RCC 7860 (cell line): ENCODE measurements around the gene POGLUT2.
"Not testable (repeated sequence)": the region's sequence is repeated elsewhere in the genome, so short reads cannot be mapped to it uniquely, and the experiment has no call there.

Experiments used
- DNase-seq: peaks from one replicate; pipeline ENCODE4 v3.0.0-alpha.2; 2015; ENCODE audit warnings: low spot score
- FAIRE-seq: peaks from 2 replicates; lab custom pipeline; 2012; peaks lifted over from hg19 to GRCh38; lab: Jason Lieb, UNC

The POGLUT2 gene

GRCh38 chr13:102812611-102813287 lies 14.0 kb upstream of the POGLUT2 start:
- no peak for FAIRE-seq

GRCh38 chr13:102807699-102808098 lies 8.9 kb upstream of the POGLUT2 start:
- FAIRE-seq = no peak

More at GRCh38 chr13:102812611-102813287, 14.0 kb upstream of the POGLUT2 start:
- no peak for DNase-seq

GRCh38 chr13:102805680-102806079 lies 6.9 kb upstream of the POGLUT2 start:
- no peak for DNase-seq
- no peak for FAIRE-seq

More at GRCh38 chr13:102807699-102808098, 8.9 kb upstream of the POGLUT2 start:
- no peak for DNase-seq

GRCh38 chr13:102800145-102801041 lies 1.6 kb upstream of the POGLUT2 start:
- FAIRE-seq = no peak
- peak; percentile 45 for DNase-seq

GRCh38 chr13:102799426-102800144 lies 809 bp upstream of the POGLUT2 start:
- DNase-seq (no peak), FAIRE-seq (no peak)

- DNase-seq = no peak
- FAIRE-seq = no peak
Observed at GRCh38 chr13:102793611-102794355, 5.0 kb downstream of the POGLUT2 start.

GRCh38 chr13:102792396-102792795 lies 6.4 kb downstream of the POGLUT2 start:
- FAIRE-seq (no peak), DNase-seq (no peak)

- DNase-seq = no peak
- FAIRE-seq = no peak
Observed at GRCh38 chr13:102788683-102789082, 10.1 kb downstream of the POGLUT2 start.

- no peak for FAIRE-seq
Observed at GRCh38 chr13:102784483-102784882, 14.3 kb downstream of the POGLUT2 start.

GRCh38 chr13:102781591-102781990 lies 17.2 kb downstream of the POGLUT2 start:
- no peak for DNase-seq
- no peak for FAIRE-seq

More at GRCh38 chr13:102784483-102784882, 14.3 kb downstream of the POGLUT2 start:
- DNase-seq = no peak

GRCh38 chr13:102780656-102781055 lies 18.1 kb downstream of the POGLUT2 start:
- not testable (repeated sequence) for DNase-seq, FAIRE-seq

- no peak for DNase-seq
- FAIRE-seq = no peak
Observed at GRCh38 chr13:102779436-102780159, 19.2 kb downstream of the POGLUT2 start.

GRCh38 chr13:102777736-102778135 lies 21.0 kb downstream of the POGLUT2 start:
- DNase-seq = no peak
- no peak for FAIRE-seq

- FAIRE-seq (no peak), DNase-seq (no peak)
Observed at GRCh38 chr13:102776271-102776670, 22.5 kb downstream of the POGLUT2 start.

GRCh38 chr13:102774591-102775520 lies 23.9 kb downstream of the POGLUT2 start:
- DNase-seq (no peak), FAIRE-seq (no peak)

- FAIRE-seq = no peak
Observed at GRCh38 chr13:102774214-102774568, 24.6 kb downstream of the POGLUT2 start.

GRCh38 chr13:102773441-102774213 lies 25.1 kb downstream of the POGLUT2 start, which contains the start of gene TEX30:
Gene TEX30, minus strand, starts transcription at chr13:102773786. Its CDS starts 3,760 bp downstream, at chr13:102770026.
- DNase-seq (peak; percentile 61), FAIRE-seq (no peak)

More at GRCh38 chr13:102774214-102774568, 24.6 kb downstream of the POGLUT2 start:
- no peak for DNase-seq

GRCh38 chr13:102772042-102772425 lies 26.7 kb downstream of the POGLUT2 start:
- no peak for DNase-seq
- no peak for FAIRE-seq
